ENCODE data around the gene CNNM3.

The CNNM3 gene

GRCh38 chr2:96808176-96808837 lies 7.8 kb upstream of the CNNM3 start:
- H3K36me3 ChIP-seq (ENCODE audit: control insufficient read depth, insufficient read depth, low read length), result peaks cover 9% of the 10 kb centered on the region
- H3K4me3 ChIP-seq (ENCODE audit: insufficient read depth, low read depth, low read length, poor library complexity, severe bottlenecking), result no peak overlapping the region
- no peaks in the 10 kb centered on the region for H3K9me3 ChIP-seq (ENCODE audit: control insufficient read depth, low read length)
- H3K4me1 ChIP-seq (ENCODE audit: control insufficient read depth, insufficient read depth, low read length, poor library complexity, severe bottlenecking), result peaks cover 12% of the 10 kb centered on the region
- H3K27me3 ChIP-seq (replicated peaks; ENCODE audit: control insufficient read depth, insufficient read depth, low read length, poor library complexity, severe bottlenecking), result no peaks in the 10 kb centered on the region
- no peak overlapping the region for H3K27ac ChIP-seq (ENCODE audit: insufficient read depth, low read length, poor library complexity, severe bottlenecking)
- no peak for DNase-seq

- H3K9me3 ChIP-seq (ENCODE audit: control insufficient read depth, low read length), result no peaks in the 10 kb centered on the region
- no peak overlapping the region for H3K27ac ChIP-seq (ENCODE audit: insufficient read depth, low read length, poor library complexity, severe bottlenecking)
- H3K27me3 ChIP-seq (replicated peaks; ENCODE audit: control insufficient read depth, insufficient read depth, low read length, poor library complexity, severe bottlenecking), result no peaks in the 10 kb centered on the region
- H3K36me3 ChIP-seq (ENCODE audit: control insufficient read depth, insufficient read depth, low read length), result peaks cover 9% of the 10 kb centered on the region
- peaks cover 12% of the 10 kb centered on the region for H3K4me1 ChIP-seq (ENCODE audit: control insufficient read depth, insufficient read depth, low read length, poor library complexity, severe bottlenecking)
- no peak overlapping the region for H3K4me3 ChIP-seq (ENCODE audit: insufficient read depth, low read depth, low read length, poor library complexity, severe bottlenecking)
- DNase-seq, result no peak
Measured at GRCh38 chr2:96809216-96809882, 6.7 kb upstream of the CNNM3 start.

GRCh38 chr2:96809951-96810782 lies 5.9 kb upstream of the CNNM3 start:
- Histone ChIP-seq H3K27ac (ENCODE audit: insufficient read depth, low read length, poor library complexity, severe bottlenecking) (no peak overlapping the region), H3K4me3 (ENCODE audit: insufficient read depth, low read depth, low read length, poor library complexity, severe bottlenecking) (no peak overlapping the region)
- no peak for DNase-seq

GRCh38 chr2:96810783-96811192 lies 5.3 kb upstream of the CNNM3 start:
- no peak overlapping the region for H3K27ac ChIP-seq (ENCODE audit: insufficient read depth, low read length, poor library complexity, severe bottlenecking)

More at GRCh38 chr2:96809951-96810782, 5.9 kb upstream of the CNNM3 start:
- Histone ChIP-seq H3K27me3 (replicated peaks; ENCODE audit: control insufficient read depth, insufficient read depth, low read length, poor library complexity, severe bottlenecking) (no peaks in the 10 kb centered on the region), H3K9me3 (ENCODE audit: control insufficient read depth, low read length) (no peaks in the 10 kb centered on the region), H3K36me3 (ENCODE audit: control insufficient read depth, insufficient read depth, low read length) (peaks cover 9% of the 10 kb centered on the region), H3K4me1 (ENCODE audit: control insufficient read depth, insufficient read depth, low read length, poor library complexity, severe bottlenecking) (peaks cover 12% of the 10 kb centered on the region)

GRCh38 chr2:96811917-96812316 lies 4.2 kb upstream of the CNNM3 start:
- H3K9me3 ChIP-seq (ENCODE audit: control insufficient read depth, low read length), result no peaks in the 10 kb centered on the region
- no peak overlapping the region for H3K4me3 ChIP-seq (ENCODE audit: insufficient read depth, low read depth, low read length, poor library complexity, severe bottlenecking)
- no peak for DNase-seq
- H3K27ac ChIP-seq (ENCODE audit: insufficient read depth, low read length, poor library complexity, severe bottlenecking), result no peak overlapping the region
- no peaks in the 10 kb centered on the region for H3K27me3 ChIP-seq (replicated peaks; ENCODE audit: control insufficient read depth, insufficient read depth, low read length, poor library complexity, severe bottlenecking)
- peaks cover 9% of the 10 kb centered on the region for H3K36me3 ChIP-seq (ENCODE audit: control insufficient read depth, insufficient read depth, low read length)
- H3K4me1 ChIP-seq (ENCODE audit: control insufficient read depth, insufficient read depth, low read length, poor library complexity, severe bottlenecking), result peaks cover 9% of the 10 kb centered on the region

More at GRCh38 chr2:96810783-96811192, 5.3 kb upstream of the CNNM3 start:
- no peaks in the 10 kb centered on the region for H3K9me3 ChIP-seq (ENCODE audit: control insufficient read depth, low read length)
- no peak for DNase-seq
- H3K4me1 ChIP-seq (ENCODE audit: control insufficient read depth, insufficient read depth, low read length, poor library complexity, severe bottlenecking), result peaks cover 12% of the 10 kb centered on the region
- no peaks in the 10 kb centered on the region for H3K27me3 ChIP-seq (replicated peaks; ENCODE audit: control insufficient read depth, insufficient read depth, low read length, poor library complexity, severe bottlenecking)
- H3K36me3 ChIP-seq (ENCODE audit: control insufficient read depth, insufficient read depth, low read length), result peaks cover 9% of the 10 kb centered on the region
- no peak overlapping the region for H3K4me3 ChIP-seq (ENCODE audit: insufficient read depth, low read depth, low read length, poor library complexity, severe bottlenecking)

GRCh38 chr2:96813656-96814055 lies 2.4 kb upstream of the CNNM3 start:
- Histone ChIP-seq H3K27ac (ENCODE audit: insufficient read depth, low read length, poor library complexity, severe bottlenecking) (no peak overlapping the region), H3K9me3 (ENCODE audit: control insufficient read depth, low read length) (no peaks in the 10 kb centered on the region), H3K4me3 (ENCODE audit: insufficient read depth, low read depth, low read length, poor library complexity, severe bottlenecking) (no peak overlapping the region), H3K4me1 (ENCODE audit: control insufficient read depth, insufficient read depth, low read length, poor library complexity, severe bottlenecking) (peaks cover 16% of the 10 kb centered on the region), H3K27me3 (replicated peaks; ENCODE audit: control insufficient read depth, insufficient read depth, low read length, poor library complexity, severe bottlenecking) (no peaks in the 10 kb centered on the region), H3K36me3 (ENCODE audit: control insufficient read depth, insufficient read depth, low read length) (peaks cover 9% of the 10 kb centered on the region)
- no peak for DNase-seq

GRCh38 chr2:96815326-96816126 lies 542 bp upstream of the CNNM3 start:
- Histone ChIP-seq H3K9me3 (ENCODE audit: control insufficient read depth, low read length) (no peaks in the 10 kb centered on the region), H3K27ac (ENCODE audit: insufficient read depth, low read length, poor library complexity, severe bottlenecking) (peak overlapping the region; percentile 72), H3K4me1 (ENCODE audit: control insufficient read depth, insufficient read depth, low read length, poor library complexity, severe bottlenecking) (peaks cover 35% of the 10 kb centered on the region), H3K4me3 (ENCODE audit: insufficient read depth, low read depth, low read length, poor library complexity, severe bottlenecking) (peak overlapping the region; percentile 74), H3K27me3 (replicated peaks; ENCODE audit: control insufficient read depth, insufficient read depth, low read length, poor library complexity, severe bottlenecking) (no peaks in the 10 kb centered on the region), H3K36me3 (ENCODE audit: control insufficient read depth, insufficient read depth, low read length) (peaks cover 5% of the 10 kb centered on the region)
- DNase-seq, result peak in 1 of 3 donors; percentile 8

- Histone ChIP-seq H3K4me1 (ENCODE audit: control insufficient read depth, insufficient read depth, low read length, poor library complexity, severe bottlenecking) (peaks cover 45% of the 10 kb centered on the region), H3K4me3 (ENCODE audit: insufficient read depth, low read depth, low read length, poor library complexity, severe bottlenecking) (peak overlapping the region; percentile 56), H3K9me3 (ENCODE audit: control insufficient read depth, low read length) (no peaks in the 10 kb centered on the region), H3K27ac (ENCODE audit: insufficient read depth, low read length, poor library complexity, severe bottlenecking) (no peak overlapping the region), H3K27me3 (replicated peaks; ENCODE audit: control insufficient read depth, insufficient read depth, low read length, poor library complexity, severe bottlenecking) (no peaks in the 10 kb centered on the region), H3K36me3 (ENCODE audit: control insufficient read depth, insufficient read depth, low read length) (no peaks in the 10 kb centered on the region)
- DNase-seq, result no peak
Measured at GRCh38 chr2:96816836-96817702, 1.0 kb downstream of the CNNM3 start.

- Histone ChIP-seq H3K4me1 (ENCODE audit: control insufficient read depth, insufficient read depth, low read length, poor library complexity, severe bottlenecking) (peaks cover 45% of the 10 kb centered on the region), H3K36me3 (ENCODE audit: control insufficient read depth, insufficient read depth, low read length) (peaks cover under 1% of the 10 kb centered on the region), H3K9me3 (ENCODE audit: control insufficient read depth, low read length) (no peaks in the 10 kb centered on the region), H3K27ac (ENCODE audit: insufficient read depth, low read length, poor library complexity, severe bottlenecking) (no peak overlapping the region), H3K4me3 (ENCODE audit: insufficient read depth, low read depth, low read length, poor library complexity, severe bottlenecking) (peak overlapping the region; percentile 56), H3K27me3 (replicated peaks; ENCODE audit: control insufficient read depth, insufficient read depth, low read length, poor library complexity, severe bottlenecking) (no peaks in the 10 kb centered on the region)
- DNase-seq, result no peak
Measured at GRCh38 chr2:96817882-96818281, 1.8 kb downstream of the CNNM3 start.

All from effector memory CD4-positive, alpha-beta T cell (primary cell).